ENCODE measurements around the gene GSTO2. TPM values are rescaled to one million over a fixed set of nuclear protein-coding genes. Genes with fewer than 3 reads are reported as not detected.

GSTO2 gene
- total and polyA plus RNA-seq, 2 experiments from 2014 or later, result 30.7 to 49.8 TPM

GRCh38 chr10:104349623-104350126 is 80.7 kb downstream of the GSTO2 start (continued):
- TF ChIP-seq ZNF462 (CRISPR knock-in tag; IDR thresholded peaks at IDR 0.05), result no peak
- TF ChIP-seq EZH2 (IDR thresholded peaks at IDR 0.05; ENCODE audit: low read depth, unreplicated experiment), result no peak
- no peak for TF ChIP-seq CREB1 (CRISPR knock-in tag; IDR thresholded peaks at IDR 0.05; ENCODE audit: low read depth)
- no peak for TF ChIP-seq EZH2phosphoT487 (IDR thresholded peaks at IDR 0.05; ENCODE audit: unreplicated experiment)
- TF ChIP-seq REST (IDR thresholded peaks at IDR 0.05; ENCODE audit: unreplicated experiment), result no peak
- no peak for TF ChIP-seq NANOG (IDR thresholded peaks at IDR 0.05; ENCODE audit: borderline replicate concordance)
- TF ChIP-seq STAT1 (IDR thresholded peaks at IDR 0.05; ENCODE audit: unreplicated experiment), result no peak
- no peak for TF ChIP-seq POLR2AphosphoS5 (IDR thresholded peaks at IDR 0.05; ENCODE audit: low read depth)
- TF ChIP-seq JUNB (IDR thresholded peaks at IDR 0.05; ENCODE audit: unreplicated experiment), result no peak
